ENCODE results near the gene SUGCT. TPM values are rescaled to one million over a fixed set of nuclear protein-coding genes. Genes with fewer than 3 reads are reported as not detected.

Gene SUGCT
- total RNA-seq, 6 donors from 2014 or later, result 1.4 to 3.1 (median 1.7) TPM; not detected in 1

- H3K27ac ChIP-seq, result no peak overlapping the region
- no peaks in the 10 kb centered on the region for H3K9me3 ChIP-seq
- no peaks in the 10 kb centered on the region for H3K27me3 ChIP-seq
- ATAC-seq (ENCODE audit: low FRiP score in 2 of 2), result no peak
- H3K36me3 ChIP-seq, result no peaks in the 10 kb centered on the region
- DNase-seq, result no peak
- H3K4me3 ChIP-seq, result no peak overlapping the region
- 88 to 89% methylated on average over 6 of the region's 6 CpGs for WGBS, 2 donors
- no peaks in the 10 kb centered on the region for H3K4me1 ChIP-seq
- no peak for TF ChIP-seq POLR2AphosphoS5 (IDR thresholded peaks at IDR 0.05)
- TF ChIP-seq CTCF (IDR thresholded peaks at IDR 0.05), result no peak
Measured at GRCh38 chr7:40698214-40698920, 563.6 kb downstream of the SUGCT start.

GRCh38 chr7:40698921-40699260 is 564.1 kb downstream of the SUGCT start:
- DNase-seq (no peak), ATAC-seq (ENCODE audit: low FRiP score in 2 of 2) (no peak)
- Histone ChIP-seq H3K27ac (no peak overlapping the region), H3K27me3 (no peaks in the 10 kb centered on the region), H3K36me3 (no peaks in the 10 kb centered on the region), H3K4me3 (no peak overlapping the region), H3K9me3 (no peaks in the 10 kb centered on the region), H3K4me1 (no peaks in the 10 kb centered on the region)
- TF ChIP-seq POLR2A (IDR thresholded peaks at IDR 0.05) (no peak), POLR2AphosphoS5 (IDR thresholded peaks at IDR 0.05) (no peak), EP300 (IDR thresholded peaks at IDR 0.05) (no peak), CTCF (IDR thresholded peaks at IDR 0.05) (no peak)
- 90 to 96% methylated on average over 1 of the region's 1 CpG for WGBS, 2 donors

- WGBS, 2 donors, result 64 to 66% methylated on average over 9 of the region's 9 CpGs
- no peaks in the 10 kb centered on the region for H3K36me3 ChIP-seq
- H3K9me3 ChIP-seq, result no peaks in the 10 kb centered on the region
- no peak for DNase-seq
- H3K27ac ChIP-seq, result no peak overlapping the region
- H3K27me3 ChIP-seq, result no peaks in the 10 kb centered on the region
- no peak for ATAC-seq (ENCODE audit: low FRiP score in 2 of 2)
- no peak for TF ChIP-seq CTCF (IDR thresholded peaks at IDR 0.05)
- no peak for TF ChIP-seq EP300 (IDR thresholded peaks at IDR 0.05)
- no peaks in the 10 kb centered on the region for H3K4me1 ChIP-seq
- H3K4me3 ChIP-seq, result no peak overlapping the region
Measured at GRCh38 chr7:40700653-40701421, 566.0 kb downstream of the SUGCT start.

- DNase-seq, result no peak
- ATAC-seq (ENCODE audit: low FRiP score in 2 of 2), result no peak
- H3K27me3 ChIP-seq, result no peaks in the 10 kb centered on the region
- H3K9me3 ChIP-seq, result no peaks in the 10 kb centered on the region
- H3K4me3 ChIP-seq, result no peak overlapping the region
- no peak overlapping the region for H3K27ac ChIP-seq
- WGBS, 2 donors, result 80 to 88% methylated on average over 3 of the region's 3 CpGs
- no peaks in the 10 kb centered on the region for H3K36me3 ChIP-seq
- no peak for TF ChIP-seq POLR2AphosphoS5 (IDR thresholded peaks at IDR 0.05)
- TF ChIP-seq CTCF (IDR thresholded peaks at IDR 0.05), result no peak
- TF ChIP-seq POLR2A (IDR thresholded peaks at IDR 0.05), result no peak
- TF ChIP-seq EP300 (IDR thresholded peaks at IDR 0.05), result no peak
- no peaks in the 10 kb centered on the region for H3K4me1 ChIP-seq
Measured at GRCh38 chr7:40701836-40702551, 567.2 kb downstream of the SUGCT start.
